GM12873 (cell line): ENCODE measurements around the gene CENPP.

Source experiments
- TF ChIP-seq, protein P1 (sequence below): IDR thresholded peaks from 2 replicates; pipeline ENCODE4 v1.5.1; 2012; ENCODE audit warnings: low read depth, mild to moderate bottlenecking, moderate library complexity, low read length, control low read depth; ENCODE audit not compliant: insufficient read depth; ENCODE audit errors: missing control alignments

Gene CENPP

DNA sequence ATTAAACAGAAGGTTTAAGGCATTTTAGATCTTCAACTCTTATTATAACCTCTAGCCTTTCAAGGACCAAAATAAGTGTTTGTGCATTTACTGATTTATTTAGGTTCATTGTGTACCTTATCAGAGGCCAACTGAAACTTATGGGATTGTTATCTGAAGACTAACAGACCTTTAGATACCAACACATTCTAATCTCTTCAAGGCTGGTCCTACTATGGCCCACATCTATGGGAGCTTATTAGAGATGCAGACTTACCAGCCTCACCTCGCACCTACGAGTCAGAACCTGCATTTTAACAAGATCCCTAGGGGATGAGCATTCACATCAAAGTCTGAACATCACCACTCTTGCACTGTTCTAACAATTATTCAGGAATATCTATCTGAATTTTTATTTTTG lies 34.2 kb upstream of the CENPP start:
- TF ChIP-seq, protein P1, sequence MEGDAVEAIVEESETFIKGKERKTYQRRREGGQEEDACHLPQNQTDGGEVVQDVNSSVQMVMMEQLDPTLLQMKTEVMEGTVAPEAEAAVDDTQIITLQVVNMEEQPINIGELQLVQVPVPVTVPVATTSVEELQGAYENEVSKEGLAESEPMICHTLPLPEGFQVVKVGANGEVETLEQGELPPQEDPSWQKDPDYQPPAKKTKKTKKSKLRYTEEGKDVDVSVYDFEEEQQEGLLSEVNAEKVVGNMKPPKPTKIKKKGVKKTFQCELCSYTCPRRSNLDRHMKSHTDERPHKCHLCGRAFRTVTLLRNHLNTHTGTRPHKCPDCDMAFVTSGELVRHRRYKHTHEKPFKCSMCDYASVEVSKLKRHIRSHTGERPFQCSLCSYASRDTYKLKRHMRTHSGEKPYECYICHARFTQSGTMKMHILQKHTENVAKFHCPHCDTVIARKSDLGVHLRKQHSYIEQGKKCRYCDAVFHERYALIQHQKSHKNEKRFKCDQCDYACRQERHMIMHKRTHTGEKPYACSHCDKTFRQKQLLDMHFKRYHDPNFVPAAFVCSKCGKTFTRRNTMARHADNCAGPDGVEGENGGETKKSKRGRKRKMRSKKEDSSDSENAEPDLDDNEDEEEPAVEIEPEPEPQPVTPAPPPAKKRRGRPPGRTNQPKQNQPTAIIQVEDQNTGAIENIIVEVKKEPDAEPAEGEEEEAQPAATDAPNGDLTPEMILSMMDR = no peak

DNA sequence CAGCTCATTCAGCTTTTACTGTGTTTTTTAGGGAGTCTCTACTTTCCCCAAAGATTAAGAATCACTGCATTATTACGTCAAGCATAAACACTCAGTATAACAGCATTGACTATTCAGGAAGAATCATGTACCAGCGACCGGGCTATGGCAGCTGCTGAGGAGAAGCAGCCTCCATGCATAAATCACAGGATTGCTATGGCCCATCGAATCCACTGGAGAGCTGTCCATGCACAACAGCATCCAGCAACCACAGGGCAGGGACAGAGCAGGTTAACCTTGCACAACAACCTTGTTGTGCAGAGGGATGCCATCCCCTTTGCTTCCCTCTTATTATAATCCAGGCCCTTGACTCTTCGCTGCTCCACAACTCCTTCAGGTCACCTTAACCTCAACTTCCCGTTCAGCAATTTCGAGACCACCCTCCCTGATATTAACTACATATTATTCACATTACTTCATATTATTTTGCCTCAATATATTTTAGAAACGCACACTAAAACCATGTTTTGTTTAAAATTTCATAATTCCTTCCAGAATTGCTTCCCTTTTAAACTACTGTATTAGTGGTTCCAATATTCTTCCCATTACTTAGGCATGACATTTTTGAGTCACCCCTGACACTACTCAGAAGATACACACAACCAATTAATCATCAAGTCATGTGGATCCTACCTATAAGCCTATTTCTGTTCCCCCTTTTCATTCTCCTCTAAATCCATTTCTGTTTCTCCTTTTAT lies 33.2 kb upstream of the CENPP start:
- TF ChIP-seq, protein P1 = no peak

DNA sequence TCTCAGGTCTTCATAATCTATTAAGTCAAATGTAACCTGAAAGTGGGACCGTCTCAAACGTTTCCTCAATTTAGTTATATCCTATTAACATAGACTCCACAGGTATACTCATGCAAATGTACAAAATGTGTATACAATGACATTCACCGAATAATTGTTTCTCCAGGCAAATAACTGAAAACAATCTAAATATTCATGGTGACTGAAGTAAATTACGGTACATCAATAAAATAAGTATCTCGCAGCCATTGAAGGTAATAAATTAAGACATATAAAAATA lies 32.7 kb upstream of the CENPP start:
- TF ChIP-seq, protein P1 = no peak

DNA sequence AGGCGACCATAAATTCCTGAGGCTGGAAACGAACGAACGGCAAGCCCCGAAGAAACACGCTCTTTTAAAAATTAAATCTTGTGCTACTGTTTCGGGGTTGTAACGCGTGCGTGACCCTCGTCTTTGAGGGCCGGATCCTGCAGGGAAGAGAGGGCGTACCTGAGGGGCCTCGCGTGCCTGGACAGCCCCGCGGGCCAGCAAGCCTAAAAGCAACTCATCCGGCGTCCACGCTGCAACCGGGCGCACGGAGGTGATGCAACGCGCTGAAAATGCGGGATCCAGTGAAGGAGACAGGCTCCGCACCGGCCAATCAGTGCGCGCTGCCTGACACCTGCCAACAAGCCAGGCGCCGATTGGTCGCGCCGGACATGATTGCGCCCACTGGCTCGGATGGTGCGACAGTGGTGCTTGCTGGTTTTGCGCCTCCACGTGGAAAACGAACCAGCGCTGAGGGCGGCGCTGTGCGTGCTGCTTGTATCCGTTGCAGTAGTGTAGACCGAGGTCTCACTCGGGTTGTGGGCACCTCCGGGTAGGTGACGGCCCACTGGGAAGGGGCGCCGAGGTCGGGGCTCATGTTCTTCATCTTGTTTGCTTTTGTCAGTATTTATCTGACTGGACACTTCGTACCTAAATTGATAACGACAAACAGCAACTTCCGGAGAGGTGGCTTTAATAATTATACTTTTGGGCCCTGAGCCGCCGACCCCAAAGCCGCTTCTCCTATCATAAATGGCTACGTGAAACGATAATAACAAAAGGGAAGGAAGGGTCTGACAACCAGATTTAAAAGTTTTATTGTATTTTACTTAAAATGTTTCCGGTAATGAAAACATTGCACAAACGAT lies 32.1 kb upstream of the CENPP start, which contains the start of gene IARS1:
Gene IARS1 (minus strand): TSS at position 246 of the 845 bp plus-strand sequence. CDS start 4,278 bp downstream, outside the sequence.
- TF ChIP-seq, protein P1 = peak; percentile 43

DNA sequence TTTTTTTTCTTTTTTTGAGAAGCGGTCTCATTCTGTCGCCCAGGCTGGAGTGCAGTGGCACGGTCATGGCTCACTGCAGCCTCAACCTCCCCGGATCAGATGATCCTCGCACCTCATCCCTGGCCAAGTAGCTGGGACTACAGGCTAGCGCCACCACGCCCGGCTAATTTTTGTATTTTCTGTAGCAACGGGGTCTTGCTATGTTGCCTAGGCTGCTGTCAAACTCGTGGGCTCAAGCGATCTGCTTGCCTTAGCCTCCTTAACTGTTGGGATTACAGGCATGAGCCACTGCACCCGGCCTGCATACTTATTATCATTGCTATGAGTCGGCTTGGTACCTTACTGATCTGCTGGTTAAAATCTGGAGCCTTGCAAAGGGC lies 31.5 kb upstream of the CENPP start:
- TF ChIP-seq, protein P1 = no peak

DNA sequence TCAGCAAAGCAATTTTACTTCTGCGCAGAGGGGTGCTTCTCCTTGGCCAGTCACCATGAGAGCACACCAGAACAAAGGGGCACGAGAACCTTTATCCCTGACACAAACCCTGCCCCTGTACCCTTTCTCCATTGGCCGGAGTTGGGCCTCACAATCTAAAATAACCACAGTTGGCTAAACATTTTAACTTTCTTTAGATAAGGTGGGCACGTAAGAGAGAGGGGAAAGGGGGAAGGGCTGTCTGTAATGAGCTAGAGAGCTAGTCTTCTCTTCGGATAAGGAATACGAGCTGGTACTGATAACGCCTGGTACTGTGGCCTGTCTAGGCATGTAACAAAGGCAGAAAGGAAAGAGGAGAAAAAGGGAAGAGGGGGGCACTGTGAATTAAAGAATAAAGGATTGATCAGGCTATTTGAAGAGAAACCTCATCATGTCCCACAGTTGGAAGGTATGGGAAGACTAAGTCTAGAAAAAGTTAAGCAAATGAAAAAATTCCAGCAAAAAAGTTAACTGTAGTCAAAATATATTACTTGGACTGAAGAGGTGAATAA lies 30.4 kb upstream of the CENPP start:
- TF ChIP-seq, protein P1 = no peak

DNA sequence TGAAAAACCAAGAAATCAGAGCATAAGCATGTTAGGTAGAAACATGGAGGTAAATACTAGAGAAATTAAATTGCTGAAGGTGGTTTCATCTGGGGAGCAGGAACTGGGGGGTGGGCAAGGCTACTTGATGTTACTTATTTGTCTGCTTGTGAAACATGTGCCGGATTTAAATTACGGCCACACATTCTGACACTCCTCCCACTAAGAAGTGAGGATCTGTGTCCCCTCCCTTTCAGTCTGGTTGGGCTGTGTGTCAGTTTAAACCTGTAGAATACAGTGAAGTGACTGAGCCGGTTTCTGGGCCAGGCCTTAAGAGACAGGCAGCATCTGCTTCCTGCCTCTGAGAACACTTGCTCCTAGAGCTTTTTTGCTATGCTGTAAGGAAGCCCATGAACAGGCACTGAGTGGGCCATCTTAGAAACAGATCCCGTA lies 29.9 kb upstream of the CENPP start:
- TF ChIP-seq, protein P1 = no peak
